GM21390 (cell line): ENCODE results near the gene TRIM59.

Experiments
- ATAC-seq: cut with Tn5 transposase; IDR thresholded peaks from one replicate; pipeline ENCODE4 v1.9.1; 2021; ENCODE audit not compliant: unreplicated experiment

Gene TRIM59, protein sequence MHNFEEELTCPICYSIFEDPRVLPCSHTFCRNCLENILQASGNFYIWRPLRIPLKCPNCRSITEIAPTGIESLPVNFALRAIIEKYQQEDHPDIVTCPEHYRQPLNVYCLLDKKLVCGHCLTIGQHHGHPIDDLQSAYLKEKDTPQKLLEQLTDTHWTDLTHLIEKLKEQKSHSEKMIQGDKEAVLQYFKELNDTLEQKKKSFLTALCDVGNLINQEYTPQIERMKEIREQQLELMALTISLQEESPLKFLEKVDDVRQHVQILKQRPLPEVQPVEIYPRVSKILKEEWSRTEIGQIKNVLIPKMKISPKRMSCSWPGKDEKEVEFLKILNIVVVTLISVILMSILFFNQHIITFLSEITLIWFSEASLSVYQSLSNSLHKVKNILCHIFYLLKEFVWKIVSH

GRCh38 chr3:160449636-160450598, at the start of gene TRIM59:
Gene TRIM59 (minus strand): TSS chr3:160449786. CDS start chr3:160439183, 10,603 bp downstream.
- peak; percentile 95 for ATAC-seq

DNA sequence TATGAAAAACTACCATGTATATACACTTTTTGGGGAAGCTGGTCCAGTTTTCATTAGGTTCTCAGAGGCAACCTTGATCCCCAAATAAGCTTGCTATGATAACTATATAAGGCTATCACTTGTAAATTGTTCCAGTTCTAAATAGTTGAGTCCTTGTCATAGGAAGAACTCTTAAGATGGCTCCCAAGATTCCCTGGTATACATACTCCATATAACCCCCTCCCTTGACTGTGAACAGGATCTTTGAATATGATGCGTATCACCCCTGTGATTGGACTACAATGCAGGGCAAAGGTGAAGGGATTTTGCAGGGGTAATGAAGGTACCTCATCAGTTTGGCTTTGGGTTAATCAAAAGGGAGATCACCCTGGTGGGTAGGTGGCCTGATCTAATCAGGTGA, 48.6 kb upstream of the TRIM59 start:
- no peak for ATAC-seq

DNA sequence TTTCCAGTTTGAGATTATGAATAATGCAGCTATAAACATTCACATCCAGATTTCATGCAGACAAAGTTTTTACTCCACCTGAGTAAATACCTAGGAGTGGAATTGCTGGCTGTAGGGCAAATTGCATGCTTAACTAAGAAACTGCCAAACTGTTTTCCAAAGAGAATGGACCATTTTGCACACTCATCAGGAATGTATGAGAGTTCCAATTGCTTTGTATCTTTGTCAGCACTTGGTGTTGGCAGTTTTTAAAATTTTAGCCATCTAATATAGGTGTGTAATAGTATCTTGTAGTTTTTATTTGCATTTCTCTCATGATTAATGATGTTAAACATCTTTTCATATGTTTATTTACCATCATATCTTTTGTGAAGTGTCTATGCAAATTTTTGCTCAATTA, 40.6 kb upstream of the TRIM59 start:
- no peak for ATAC-seq

GRCh38 chr3:160486459-160486869, 36.9 kb upstream of the TRIM59 start:
- ATAC-seq: no peak

DNA sequence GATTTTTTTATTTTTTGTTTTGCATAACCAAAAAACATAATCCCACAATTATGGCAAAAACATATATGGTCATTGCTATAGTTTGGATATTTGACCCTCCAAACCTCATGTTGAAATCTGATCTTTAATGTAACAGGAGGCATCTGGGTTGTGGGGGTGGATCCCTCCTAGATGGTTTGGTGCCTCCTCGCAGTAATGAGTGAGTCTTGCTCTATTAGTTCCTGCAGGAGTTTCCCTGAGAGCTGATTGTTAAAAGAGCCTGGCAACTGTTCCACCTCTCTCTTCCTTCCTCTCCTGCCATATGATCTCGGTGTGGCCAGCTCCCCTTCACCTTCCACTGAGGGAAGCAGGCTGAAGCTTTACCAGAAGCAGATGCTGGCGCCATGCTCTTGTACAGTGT, 33.2 kb upstream of the TRIM59 start:
- no peak for ATAC-seq

- no peak for ATAC-seq
Observed at GRCh38 chr3:160481856-160482255, 32.3 kb upstream of the TRIM59 start.

DNA sequence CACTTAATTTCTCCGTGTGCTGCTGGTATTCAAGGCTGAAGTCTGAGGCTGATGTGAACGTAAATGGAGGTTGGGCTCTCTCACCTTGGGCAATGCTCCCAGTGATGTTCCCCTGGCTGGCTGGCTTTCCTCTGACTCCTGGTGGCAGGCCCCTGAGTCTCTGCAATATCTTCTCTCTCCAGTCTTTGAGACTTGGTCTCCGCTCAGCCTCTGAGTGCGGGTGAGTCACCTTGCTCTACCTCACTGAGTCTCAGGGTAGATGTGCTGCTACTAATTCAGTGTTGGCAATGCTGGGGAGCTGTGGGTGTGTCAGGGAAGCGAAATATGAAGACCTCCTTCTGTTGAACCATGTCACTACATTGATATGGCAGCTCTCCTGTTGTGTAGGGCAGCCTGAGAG, 31.3 kb upstream of the TRIM59 start:
- no peak for ATAC-seq

- no peak for ATAC-seq
Observed at GRCh38 chr3:160479376-160479775, 29.8 kb upstream of the TRIM59 start.

GRCh38 chr3:160478338-160478737, 28.8 kb upstream of the TRIM59 start:
- no peak for ATAC-seq

DNA sequence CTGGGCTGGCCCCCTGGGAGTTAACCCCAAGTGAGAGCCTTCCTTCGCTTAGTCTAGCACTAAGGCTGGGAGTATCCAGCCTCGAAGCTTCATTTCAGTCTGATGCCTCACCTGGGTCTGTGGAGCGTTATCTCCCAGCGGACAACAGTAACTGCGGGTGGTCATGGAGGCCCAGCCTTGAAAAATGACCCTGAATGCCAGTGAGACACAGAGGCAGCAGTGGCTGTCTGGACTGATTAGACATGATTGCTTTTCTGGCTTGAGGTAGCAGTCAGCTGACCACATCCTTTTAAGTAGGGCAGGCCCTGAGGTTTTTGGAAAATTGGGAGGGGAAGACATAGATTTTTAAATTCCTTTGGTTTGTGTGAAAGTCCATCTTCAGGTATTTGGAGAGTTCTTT, 28.2 kb upstream of the TRIM59 start:
- no peak for ATAC-seq

GRCh38 chr3:160475884-160476283, 26.3 kb upstream of the TRIM59 start:
- no peak for ATAC-seq

DNA sequence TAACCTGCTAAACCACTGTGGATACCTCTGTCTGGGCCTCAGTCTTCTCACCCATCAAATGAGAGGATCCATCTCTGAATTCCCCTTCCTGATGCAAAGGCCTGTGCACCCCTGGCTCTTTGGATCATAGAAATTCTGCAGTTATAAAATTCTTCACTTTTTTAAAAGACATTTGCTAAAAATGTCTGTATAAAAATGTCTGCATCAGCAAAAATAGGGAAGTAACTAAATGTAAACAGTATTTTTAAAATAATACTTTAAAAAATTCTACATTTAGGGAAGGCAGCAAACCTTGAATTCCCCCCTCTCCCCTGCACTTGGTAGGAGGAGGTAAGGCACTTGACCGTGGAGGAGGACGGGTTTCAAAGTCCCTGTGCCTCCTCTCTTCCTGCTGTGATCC, 25.6 kb upstream of the TRIM59 start:
- no peak for ATAC-seq

GRCh38 chr3:160474416-160474838, 24.8 kb upstream of the TRIM59 start:
- no peak for ATAC-seq

DNA sequence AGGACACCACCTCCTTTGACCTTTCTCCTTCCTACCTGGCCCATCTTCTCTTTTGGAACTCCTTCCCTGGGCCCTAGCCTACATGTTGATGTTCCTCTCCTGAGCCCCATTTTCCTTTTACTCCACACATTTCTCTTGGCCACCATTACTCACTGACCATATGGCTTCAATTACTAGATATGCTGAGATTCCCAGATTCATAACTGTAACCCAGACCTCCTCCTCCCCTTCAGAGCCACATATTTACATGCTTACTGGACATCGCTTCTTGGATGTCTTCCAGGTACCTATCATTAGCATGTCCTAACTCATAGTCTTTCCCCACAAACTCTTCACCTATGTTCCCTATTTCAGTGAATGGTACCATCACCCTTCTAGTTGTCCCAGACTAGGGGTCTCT, 24.4 kb upstream of the TRIM59 start:
- ATAC-seq: no peak

DNA sequence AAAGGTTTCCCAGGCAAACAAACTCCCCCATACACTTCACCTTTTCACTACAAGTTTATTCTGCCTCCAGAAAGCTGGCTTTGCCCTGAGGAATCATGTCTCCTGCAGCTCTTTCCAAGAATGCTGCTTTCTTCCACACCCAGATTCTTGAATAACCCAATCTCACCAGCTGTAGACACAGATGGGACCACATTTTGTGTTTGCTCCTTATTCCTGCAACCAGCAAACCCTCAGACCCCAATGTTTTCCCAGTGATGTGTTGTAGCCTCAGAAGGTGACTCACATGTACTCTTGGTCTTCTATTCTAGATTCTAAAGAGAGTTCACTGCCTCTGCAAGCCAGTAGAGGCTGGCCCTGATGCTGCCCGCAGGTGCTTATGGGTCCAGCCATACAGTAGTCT, 23.6 kb upstream of the TRIM59 start:
- no peak for ATAC-seq

DNA sequence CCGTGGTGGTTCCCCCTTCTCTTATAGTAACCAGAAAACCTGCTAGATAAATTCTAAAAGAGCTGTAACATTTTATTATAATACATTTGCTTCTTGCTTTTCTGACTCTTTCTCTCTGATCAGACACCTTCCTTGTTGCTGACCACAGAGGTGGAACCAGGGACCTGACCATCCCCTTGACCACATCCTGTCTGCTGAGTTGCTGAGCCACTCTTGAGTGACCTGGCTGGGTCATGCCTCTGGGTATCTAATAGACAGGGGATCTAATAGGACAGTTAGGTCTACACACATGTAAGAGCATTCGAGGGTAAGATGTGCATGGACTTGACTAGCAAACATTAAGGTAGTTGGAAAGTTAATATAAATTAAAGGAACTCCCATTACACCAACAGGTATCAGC, 22.8 kb upstream of the TRIM59 start:
- peak; percentile 58 for ATAC-seq

DNA sequence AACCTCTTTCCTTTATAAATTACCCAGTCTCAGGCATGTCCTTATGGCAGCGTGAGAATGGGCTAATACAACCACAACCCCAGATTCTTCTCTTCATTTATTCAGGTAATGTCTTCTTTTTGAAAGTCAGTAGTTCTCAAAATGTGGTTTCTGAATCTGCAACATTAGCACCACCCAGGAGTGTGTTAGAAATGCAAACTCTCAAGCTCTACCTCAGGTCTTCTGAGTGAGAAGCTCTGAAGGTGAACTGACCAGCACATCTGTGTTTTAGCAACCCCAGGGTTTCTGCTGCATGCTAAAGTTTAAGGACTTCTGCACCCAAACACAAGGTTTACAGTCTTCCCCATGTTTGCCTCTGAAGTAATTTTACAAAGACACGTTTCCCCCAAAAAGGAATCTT, 22.3 kb upstream of the TRIM59 start:
- ATAC-seq: no peak

DNA sequence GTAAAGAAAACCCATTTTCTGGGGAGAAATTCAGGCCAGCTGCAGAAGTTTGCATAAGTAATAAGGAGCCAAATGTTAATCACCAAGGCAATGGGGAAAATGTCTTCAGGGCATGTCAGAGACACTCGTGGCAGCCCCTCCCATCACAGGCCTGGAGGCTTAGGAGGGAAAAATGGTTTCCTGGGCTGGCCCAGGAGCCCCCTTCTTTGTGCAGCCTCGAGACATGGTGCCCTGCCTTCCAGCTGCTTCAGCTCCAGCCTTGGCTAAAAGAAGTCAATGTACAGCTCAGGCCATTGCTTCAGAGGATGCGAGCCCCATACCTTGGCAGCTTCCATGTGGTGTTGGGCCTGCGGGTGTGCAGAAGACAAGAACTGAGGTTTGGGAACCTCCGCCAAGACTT, 20.6 kb upstream of the TRIM59 start:
- no peak for ATAC-seq

GRCh38 chr3:160464971-160465370, 15.4 kb upstream of the TRIM59 start:
- ATAC-seq: no peak

DNA sequence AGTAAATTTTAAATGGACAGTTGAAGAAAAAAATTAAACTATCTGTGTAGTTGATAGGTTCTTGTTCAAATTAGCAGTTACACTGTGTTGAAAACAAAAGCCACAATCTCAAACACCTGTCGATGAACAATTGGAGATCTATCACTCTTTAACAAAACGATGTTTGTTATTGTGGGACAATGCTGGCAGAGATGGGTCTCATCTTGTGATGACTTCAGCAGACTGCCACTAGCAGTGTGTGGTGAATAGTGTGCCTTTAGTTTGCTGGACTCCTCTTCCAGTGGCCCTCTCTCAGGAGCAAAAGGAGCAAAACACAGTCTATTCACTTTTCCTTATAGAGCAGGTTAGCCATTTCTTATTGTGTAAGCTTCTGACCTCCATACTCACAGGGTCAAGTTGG, 14.7 kb upstream of the TRIM59 start:
- ATAC-seq: no peak

DNA sequence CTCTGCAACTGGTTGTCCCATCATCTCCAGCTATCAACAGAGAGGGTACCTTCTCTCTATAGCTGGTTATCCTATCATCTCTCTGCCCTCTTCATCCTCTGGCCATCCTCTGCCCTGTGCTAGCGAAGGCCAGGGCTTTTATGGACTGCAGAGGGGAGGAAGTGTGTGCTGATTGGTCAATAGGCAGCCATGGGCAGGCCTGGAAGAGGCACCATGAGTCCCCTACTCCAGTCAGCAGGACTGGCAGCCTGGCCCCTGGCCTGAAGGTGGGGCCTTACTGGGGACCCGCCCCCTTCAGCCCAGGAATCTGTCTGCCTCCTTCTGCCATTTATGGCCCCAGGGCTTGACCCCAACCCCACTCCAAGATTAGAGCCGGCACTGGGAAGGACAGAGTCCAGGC, 10.4 kb upstream of the TRIM59 start:
- ATAC-seq: no peak

DNA sequence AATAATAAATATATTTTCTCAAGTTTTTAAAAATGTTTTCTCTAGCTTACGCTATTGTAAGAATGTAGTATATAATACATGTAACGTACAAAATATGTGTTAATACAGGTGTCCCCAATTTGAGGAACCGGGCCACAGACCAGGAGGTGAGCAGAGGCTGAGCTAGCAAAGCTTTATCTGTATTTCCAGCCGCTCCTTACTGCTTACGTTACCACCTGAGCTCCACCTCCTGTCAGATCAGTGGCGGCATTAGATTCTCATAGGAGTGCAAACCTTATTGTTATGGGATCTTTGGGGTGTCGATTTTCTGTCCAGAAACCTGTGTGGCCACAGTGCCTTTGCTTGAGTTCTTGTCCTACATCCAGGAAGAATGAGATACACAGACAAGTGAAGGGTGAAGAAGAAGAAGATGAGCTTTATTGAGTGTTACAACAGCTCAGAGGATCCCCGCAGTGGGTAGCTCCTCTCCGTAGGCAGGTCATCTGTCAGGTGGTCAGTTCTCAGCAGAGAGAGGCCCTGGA, 9.9 kb upstream of the TRIM59 start:
- no peak for ATAC-seq
